Measurements from ENCODE around the gene KIF12.

The KIF12 gene

GRCh38 chr9:114102484-114102883, 3.4 kb upstream of the KIF12 start:
- DNase-seq: no peak

GRCh38 chr9:114100536-114100935, 1.4 kb upstream of the KIF12 start:
- no peak for DNase-seq

- DNase-seq: no peak
These were observed 678 bp upstream of the KIF12 start for GRCh38 chr9:114099669-114100270.

- peak in 1 of 2 donors; percentile 52 for DNase-seq
These were observed 814 bp downstream of the KIF12 start for GRCh38 chr9:114098021-114098935.

- DNase-seq: no peak
These were observed 1.5 kb downstream of the KIF12 start for GRCh38 chr9:114097613-114098020.

GRCh38 chr9:114096866-114097612, 2.1 kb downstream of the KIF12 start:
- no peak for DNase-seq

- peak in 1 of 2 donors; percentile 10 for DNase-seq
These were observed 3.0 kb downstream of the KIF12 start for GRCh38 chr9:114096041-114096511.

- no peak for DNase-seq
These were observed 4.1 kb downstream of the KIF12 start for GRCh38 chr9:114094971-114095370.

GRCh38 chr9:114093761-114094505, 5.2 kb downstream of the KIF12 start:
- DNase-seq: no peak

- DNase-seq: no peak
These were observed 6.0 kb downstream of the KIF12 start for GRCh38 chr9:114093031-114093471.

GRCh38 chr9:114092336-114092735, 6.8 kb downstream of the KIF12 start:
- DNase-seq: no peak

- DNase-seq: no peak
These were observed 7.4 kb downstream of the KIF12 start for GRCh38 chr9:114091711-114092110.

GRCh38 chr9:114090798-114091197, 8.3 kb downstream of the KIF12 start:
- DNase-seq: no peak

- DNase-seq: no peak
These were observed 9.8 kb downstream of the KIF12 start for GRCh38 chr9:114089206-114089840.

- no peak for DNase-seq
These were observed 10.4 kb downstream of the KIF12 start for GRCh38 chr9:114088571-114089170.

- no peak for DNase-seq
These were observed 11.4 kb downstream of the KIF12 start for GRCh38 chr9:114087721-114088120.

- no peak for DNase-seq
These were observed 12.5 kb downstream of the KIF12 start for GRCh38 chr9:114086607-114087006.

GRCh38 chr9:114086009-114086408, 13.1 kb downstream of the KIF12 start:
- no peak for DNase-seq

- no peak for DNase-seq
These were observed 13.7 kb downstream of the KIF12 start for GRCh38 chr9:114085387-114085789.

GRCh38 chr9:114084282-114085073, 14.6 kb downstream of the KIF12 start:
- DNase-seq: no peak

- no peak for DNase-seq
These were observed 15.4 kb downstream of the KIF12 start for GRCh38 chr9:114083666-114084065.
